ENCODE results near the gene HNRNPF. TPM values are rescaled to one million over a fixed set of nuclear protein-coding genes. Genes with fewer than 3 reads are reported as not detected.
"Not testable (repeated sequence)": the region's sequence is repeated elsewhere in the genome, so short reads cannot be mapped to it uniquely, and the experiment has no call there.

The HNRNPF gene
- total RNA-seq, result 100 to 1,000 TPM; 283 to 299 TPM
- 222 TPM for polyA plus RNA-seq (2013, experiment 1 of 2)
- 193 TPM for polyA plus RNA-seq (2013, experiment 2 of 2)
- long read RNA-seq, experiment 1, transcript HNRNPF-203 (4 exons, 2,617 nt), result minor isoform, 11 of 173 reads
- long read RNA-seq, experiment 1, transcript HNRNPF-204 (3 exons, 2,755 nt), result major isoform, 46 of 173 reads
- long read RNA-seq, experiment 1, partial matches to known transcripts, result 4 of 173 reads
- long read RNA-seq, experiment 1, other reads (novel, unspliced or antisense), result 106 of 173 reads
- long read RNA-seq, experiment 2, transcript HNRNPF-201 (4 exons, 2,186 nt), result minor isoform, 19 of 621 reads
- long read RNA-seq, experiment 2, transcript HNRNPF-207 (4 exons, 2,676 nt), result minor isoform, 33 of 621 reads
- long read RNA-seq, experiment 2, transcript HNRNPF-204 (3 exons, 2,755 nt), result major isoform, 350 of 621 reads
- long read RNA-seq, experiment 2, transcript HNRNPF-203 (4 exons, 2,617 nt), result minor isoform, 35 of 621 reads
- long read RNA-seq, experiment 2, partial matches to known transcripts, result 1 of 621 reads
- long read RNA-seq, experiment 2, other reads (novel, unspliced or antisense), result 173 of 621 reads
- long read RNA-seq, experiment 3, transcript HNRNPF-203 (4 exons, 2,617 nt), result minor isoform, 289 of 2,827 reads
- long read RNA-seq, experiment 3, transcript HNRNPF-207 (4 exons, 2,676 nt), result minor isoform, 218 of 2,827 reads
- long read RNA-seq, experiment 3, transcript HNRNPF-204 (3 exons, 2,755 nt), result major isoform, 1,248 of 2,827 reads
- long read RNA-seq, experiment 3, transcript HNRNPF-201 (4 exons, 2,186 nt), result minor isoform, 77 of 2,827 reads
- long read RNA-seq, experiment 3, partial matches to known transcripts, result 6 of 2,827 reads
- long read RNA-seq, experiment 3, other reads (novel, unspliced or antisense), result 913 of 2,827 reads
- long read RNA-seq, experiment 4, transcript HNRNPF-202 (4 exons, 2,670 nt), result minor isoform, 22 of 349 reads
- long read RNA-seq, experiment 4, transcript HNRNPF-203 (4 exons, 2,617 nt), result major isoform, 47 of 349 reads
- long read RNA-seq, experiment 4, transcript HNRNPF-204 (3 exons, 2,755 nt), result minor isoform, 17 of 349 reads
- long read RNA-seq, experiment 4, transcript HNRNPF-207 (4 exons, 2,676 nt), result minor isoform, 27 of 349 reads
- long read RNA-seq, experiment 4, partial matches to known transcripts, result 1 of 349 reads
- long read RNA-seq, experiment 4, other reads (novel, unspliced or antisense), result 227 of 349 reads

- no peaks in the 10 kb centered on the region for H3K27me3 ChIP-seq (ENCODE audit: control insufficient read depth, insufficient read depth, low read length, poor library complexity, severe bottlenecking)
- peaks cover 4% of the 10 kb centered on the region for H3K4me1 ChIP-seq (ENCODE audit: control insufficient read depth, insufficient read depth, low read length)
- Mint-ChIP-seq H3K4me3 (peak within 1 kb of the TSS; percentile 93), H3K9me3 (no peaks in the 10 kb centered on the region), H3K27me3 (ENCODE audit: insufficient read depth) (no peaks in the 10 kb centered on the region), H3K36me3 (ENCODE audit: low read depth) (peaks cover 7% of the 10 kb centered on the region), H3K4me1 (peaks cover 10% of the 10 kb centered on the region), H3K27ac (peak within 1 kb of the TSS; percentile 99)
- H3K4me3 ChIP-seq (ENCODE audit: low read length), result peak within 1 kb of the TSS; percentile 91
- no peaks in the 10 kb centered on the region for H3K9me3 ChIP-seq (ENCODE audit: control insufficient read depth, low read length)
- TF ChIP-seq, protein P1, sequence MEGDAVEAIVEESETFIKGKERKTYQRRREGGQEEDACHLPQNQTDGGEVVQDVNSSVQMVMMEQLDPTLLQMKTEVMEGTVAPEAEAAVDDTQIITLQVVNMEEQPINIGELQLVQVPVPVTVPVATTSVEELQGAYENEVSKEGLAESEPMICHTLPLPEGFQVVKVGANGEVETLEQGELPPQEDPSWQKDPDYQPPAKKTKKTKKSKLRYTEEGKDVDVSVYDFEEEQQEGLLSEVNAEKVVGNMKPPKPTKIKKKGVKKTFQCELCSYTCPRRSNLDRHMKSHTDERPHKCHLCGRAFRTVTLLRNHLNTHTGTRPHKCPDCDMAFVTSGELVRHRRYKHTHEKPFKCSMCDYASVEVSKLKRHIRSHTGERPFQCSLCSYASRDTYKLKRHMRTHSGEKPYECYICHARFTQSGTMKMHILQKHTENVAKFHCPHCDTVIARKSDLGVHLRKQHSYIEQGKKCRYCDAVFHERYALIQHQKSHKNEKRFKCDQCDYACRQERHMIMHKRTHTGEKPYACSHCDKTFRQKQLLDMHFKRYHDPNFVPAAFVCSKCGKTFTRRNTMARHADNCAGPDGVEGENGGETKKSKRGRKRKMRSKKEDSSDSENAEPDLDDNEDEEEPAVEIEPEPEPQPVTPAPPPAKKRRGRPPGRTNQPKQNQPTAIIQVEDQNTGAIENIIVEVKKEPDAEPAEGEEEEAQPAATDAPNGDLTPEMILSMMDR (conservative IDR thresholded peaks at IDR 0.05), result no peak
- peak; percentile 98 for DNase-seq
- WGBS, 2 experiments (ENCODE audit: insufficient coverage in 1 of 2, insufficient read length in 1 of 2), result 0 to 2% methylated on average over 21 to 68 of the region's 68 CpGs
- peaks cover 12% of the 10 kb centered on the region for H3K36me3 ChIP-seq (ENCODE audit: control insufficient read depth, insufficient read depth, low read length)
- H3K9ac ChIP-seq (ENCODE audit: extremely low read depth, low read length, poor library complexity, severe bottlenecking), result peak within 1 kb of the TSS; percentile 96
- H3K27ac ChIP-seq (ENCODE audit: low read depth, low read length), result peak within 1 kb of the TSS; percentile 95
These were observed at the start of gene HNRNPF for GRCh38 chr10:43408710-43409384. HNRNPF (minus strand) TSS chr10:43409186; CDS start chr10:43387884, 21,302 bp downstream.

DNA sequence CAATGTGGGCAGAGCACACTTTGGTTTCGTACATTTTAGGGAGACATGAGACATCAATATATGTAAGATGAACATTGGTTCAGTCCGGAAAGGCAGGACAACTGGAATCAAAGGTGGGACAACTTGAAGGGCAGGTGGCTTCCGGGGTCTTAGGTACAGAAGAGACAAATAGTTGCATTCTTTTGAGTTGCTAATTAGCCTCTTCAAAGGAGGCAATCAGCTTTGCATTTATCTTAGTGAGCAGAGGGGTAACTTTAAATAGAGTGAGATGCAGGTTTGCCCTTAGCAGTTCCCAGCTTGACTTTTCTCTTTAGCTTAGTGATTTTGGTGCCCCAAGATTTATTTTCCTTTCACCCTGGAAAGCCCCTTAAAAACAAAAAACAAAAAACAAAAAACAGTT, 49.2 kb upstream of the HNRNPF start:
- H3K9me3 ChIP-seq (ENCODE audit: control insufficient read depth, low read length), result no peaks in the 10 kb centered on the region
- Mint-ChIP-seq H3K36me3 (ENCODE audit: low read depth) (no peaks in the 10 kb centered on the region), H3K9me3 (peaks cover 5% of the 10 kb centered on the region), H3K4me1 (peaks cover 16% of the 10 kb centered on the region), H3K4me3 (no peak overlapping the region), H3K27me3 (ENCODE audit: insufficient read depth) (no peaks in the 10 kb centered on the region), H3K27ac (no peak overlapping the region)
- H3K4me1 ChIP-seq (ENCODE audit: control insufficient read depth, insufficient read depth, low read length), result peaks cover 4% of the 10 kb centered on the region
- no peaks in the 10 kb centered on the region for H3K36me3 ChIP-seq (ENCODE audit: control insufficient read depth, insufficient read depth, low read length)
- no peaks in the 10 kb centered on the region for H3K27me3 ChIP-seq (ENCODE audit: control insufficient read depth, insufficient read depth, low read length, poor library complexity, severe bottlenecking)
- H3K9ac ChIP-seq (ENCODE audit: extremely low read depth, low read length, poor library complexity, severe bottlenecking), result no peak overlapping the region
- no peak overlapping the region for H3K27ac ChIP-seq (ENCODE audit: low read depth, low read length)
- no peak for DNase-seq
- no peak overlapping the region for H3K4me3 ChIP-seq (ENCODE audit: low read length)
- 52 to 56% methylated on average over 2 to 3 of the region's 3 CpGs for WGBS, 2 experiments (ENCODE audit: insufficient coverage in 1 of 2, insufficient read length in 1 of 2)
- TF ChIP-seq, protein P1 (conservative IDR thresholded peaks at IDR 0.05), result no peak

GRCh38 chr10:43456561-43456960, 47.6 kb upstream of the HNRNPF start:
- H3K27me3 ChIP-seq (ENCODE audit: control insufficient read depth, insufficient read depth, low read length, poor library complexity, severe bottlenecking); H3K27me3 Mint-ChIP-seq (ENCODE audit: insufficient read depth); H3K36me3 Mint-ChIP-seq (ENCODE audit: low read depth); H3K27ac Mint-ChIP-seq; DNase-seq; H3K9ac ChIP-seq (ENCODE audit: extremely low read depth, low read length, poor library complexity, severe bottlenecking); H3K4me3 Mint-ChIP-seq; H3K36me3 ChIP-seq (ENCODE audit: control insufficient read depth, insufficient read depth, low read length); H3K9me3 Mint-ChIP-seq; H3K9me3 ChIP-seq (ENCODE audit: control insufficient read depth, low read length); H3K4me3 ChIP-seq (ENCODE audit: low read length); H3K4me1 ChIP-seq (ENCODE audit: control insufficient read depth, insufficient read depth, low read length); H3K27ac ChIP-seq (ENCODE audit: low read depth, low read length): not testable (repeated sequence)
- WGBS, 2 experiments (ENCODE audit: insufficient coverage in 1 of 2, insufficient read length in 1 of 2), result 95 to 98% methylated on average over 9 to 15 of the region's 15 CpGs
- peaks cover 14% of the 10 kb centered on the region for H3K4me1 Mint-ChIP-seq

DNA sequence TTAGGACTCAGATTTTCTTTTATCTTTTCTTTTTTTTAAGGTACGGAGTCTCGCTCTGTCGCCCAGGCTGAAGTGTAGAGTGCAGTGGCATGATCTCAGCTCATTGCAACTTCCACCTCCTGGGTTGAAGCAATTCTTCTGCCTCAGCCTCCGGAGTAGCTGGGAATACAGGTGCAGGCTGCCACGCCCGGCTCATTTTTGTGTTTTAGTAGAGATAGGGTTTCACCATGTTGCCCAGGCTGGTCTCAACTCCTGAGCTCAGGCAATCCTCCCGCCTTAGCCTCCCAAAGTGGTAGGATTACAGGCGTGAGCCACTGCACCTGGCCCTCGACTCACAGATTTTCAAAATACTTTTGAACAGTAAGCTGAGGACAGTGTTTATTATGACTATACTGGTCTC, 45.0 kb upstream of the HNRNPF start:
- H3K27ac ChIP-seq (ENCODE audit: low read depth, low read length); H3K36me3 ChIP-seq (ENCODE audit: control insufficient read depth, insufficient read depth, low read length); H3K27me3 ChIP-seq (ENCODE audit: control insufficient read depth, insufficient read depth, low read length, poor library complexity, severe bottlenecking); DNase-seq; H3K27me3 Mint-ChIP-seq (ENCODE audit: insufficient read depth); H3K9me3 Mint-ChIP-seq; H3K9ac ChIP-seq (ENCODE audit: extremely low read depth, low read length, poor library complexity, severe bottlenecking); H3K36me3 Mint-ChIP-seq (ENCODE audit: low read depth); H3K27ac Mint-ChIP-seq; H3K4me3 ChIP-seq (ENCODE audit: low read length); H3K9me3 ChIP-seq (ENCODE audit: control insufficient read depth, low read length); H3K4me1 ChIP-seq (ENCODE audit: control insufficient read depth, insufficient read depth, low read length): not testable (repeated sequence)
- 89 to 93% methylated on average over 4 to 9 of the region's 9 CpGs for WGBS, 2 experiments (ENCODE audit: insufficient coverage in 1 of 2, insufficient read length in 1 of 2)
- peaks cover 14% of the 10 kb centered on the region for H3K4me1 Mint-ChIP-seq
- peak overlapping the region; percentile 90 for H3K4me3 Mint-ChIP-seq
